CD14-positive monocyte (primary cell): ENCODE data around the gene HUNK. TPM values are rescaled to one million over a fixed set of nuclear protein-coding genes. Genes with fewer than 3 reads are reported as not detected.

Experiments
- DNase-seq, 3 donors: peaks; one replicate each; pipeline ENCODE4 v3.0.0-alpha.2; 2011 to 2022
- H2AFZ ChIP-seq: 2 replicates; pipeline ENCODE4 v1.6.0; 2012; ENCODE audit warnings: mild to moderate bottlenecking, low read depth, low read length, inconsistent platforms; ENCODE audit not compliant: insufficient read depth, poor library complexity, severe bottlenecking
- H3K27ac ChIP-seq, 2 donors: 1 replicate in 1 of 2; 2 replicates in 1 of 2; pipeline ENCODE4 v1.5.1; 2012 to 2013; ENCODE audit warnings: low read length in 2 of 2, control low read depth in 1 of 2, inconsistent platforms in 1 of 2, low read depth in 1 of 2, mild to moderate bottlenecking in 1 of 2
- H3K27me3 ChIP-seq, 2 donors: one replicate each; pipeline versions ENCODE4 v1.6.0 to v1.6.1; 2011 to 2013; ENCODE audit warnings: low read length in 2 of 2; ENCODE audit not compliant: control insufficient read depth in 2 of 2, insufficient read depth in 2 of 2
- H3K36me3 ChIP-seq, 2 donors: replicated peaks in 1 of 2; 1 replicate in 1 of 2; 2 replicates in 1 of 2; pipeline versions ENCODE4 v1.5.1 to v1.6.1; 2012 to 2013; ENCODE audit warnings: low read length in 2 of 2, control low read depth in 1 of 2, inconsistent platforms in 1 of 2, mild to moderate bottlenecking in 1 of 2; ENCODE audit not compliant: insufficient read depth in 2 of 2, control insufficient read depth in 1 of 2
- H3K4me1 ChIP-seq, 2 donors: 1 replicate in 1 of 2; 2 replicates in 1 of 2; pipeline versions ENCODE4 v1.5.1 to v1.6.1; 2012 to 2013; ENCODE audit warnings: low read length in 2 of 2, control low read depth in 1 of 2, inconsistent platforms in 1 of 2, mild to moderate bottlenecking in 1 of 2, moderate library complexity in 1 of 2; ENCODE audit not compliant: insufficient read depth in 2 of 2, control insufficient read depth in 1 of 2
- H3K4me2 ChIP-seq: replicated peaks from 2 replicates; pipeline ENCODE3; 2012; ENCODE audit warnings: low read length, moderate library complexity, mild to moderate bottlenecking; ENCODE audit not compliant: poor library complexity, severe bottlenecking; ENCODE audit errors: extremely low read depth
- H3K4me3 ChIP-seq, 3 experiments: fragments of 200-600 bp in 1 of 3; sonication (generic) in 1 of 3; replicated peaks in 1 of 3; 1 replicate in 2 of 3; 2 replicates in 1 of 3; pipeline ENCODE4 v1.5.1; 2011 to 2013; ENCODE audit warnings: low read length in 3 of 3, mild to moderate bottlenecking in 3 of 3, control low read depth in 2 of 3, low read depth in 2 of 3, inconsistent platforms in 1 of 3, moderate library complexity in 1 of 3
- H3K79me2 ChIP-seq: 2 replicates; pipeline ENCODE4 v1.6.0; 2012; ENCODE audit warnings: mild to moderate bottlenecking, control low read depth, inconsistent platforms, low read length, moderate library complexity; ENCODE audit not compliant: insufficient read depth
- H3K9ac ChIP-seq: 2 replicates; pipeline ENCODE4 v1.6.0; 2017; ENCODE audit warnings: low read length, mild to moderate bottlenecking; ENCODE audit not compliant: insufficient read depth, poor library complexity, severe bottlenecking
- H3K9me3 ChIP-seq, 2 donors: replicated peaks in 1 of 2; 1 replicate in 1 of 2; 2 replicates in 1 of 2; pipeline versions ENCODE4 v1.5.1 to v1.6.1; 2012 to 2013; ENCODE audit warnings: low read length in 2 of 2, control low read depth in 1 of 2; ENCODE audit not compliant: control insufficient read depth in 1 of 2, insufficient read depth in 1 of 2
- H4K20me1 ChIP-seq: 2 replicates; pipeline ENCODE4 v1.6.0; 2012; ENCODE audit warnings: mild to moderate bottlenecking, low read length, control low read depth, moderate library complexity; ENCODE audit not compliant: insufficient read depth
- H3K27ac Mint-ChIP-seq, 7 donors: one replicate each; pipeline ENCODE4 v1.8.0; 2020; ENCODE audit warnings: mild to moderate bottlenecking in 7 of 7, mixed read lengths in 7 of 7, moderate library complexity in 6 of 7, inconsistent platforms in 2 of 7
- H3K27me3 Mint-ChIP-seq, 3 donors: one replicate each; pipeline ENCODE4 v1.8.0; 2021 to 2022; ENCODE audit warnings: low read depth in 3 of 3, mild to moderate bottlenecking in 3 of 3, mixed read lengths in 3 of 3, moderate library complexity in 3 of 3, inconsistent platforms in 1 of 3
- H3K36me3 Mint-ChIP-seq, 2 donors: one replicate each; pipeline ENCODE4 v1.8.0; 2020; ENCODE audit warnings: mixed read lengths in 2 of 2, inconsistent platforms in 1 of 2, mild to moderate bottlenecking in 1 of 2
- H3K4me1 Mint-ChIP-seq: one replicate; pipeline ENCODE4 v1.8.0; 2020; ENCODE audit warnings: mild to moderate bottlenecking, mixed read lengths
- H3K4me3 Mint-ChIP-seq, 2 donors: one replicate each; pipeline ENCODE4 v1.8.0; 2020; ENCODE audit warnings: mild to moderate bottlenecking in 2 of 2, mixed read lengths in 2 of 2, moderate library complexity in 1 of 2
- H3K9me3 Mint-ChIP-seq, 7 donors: one replicate each; pipeline ENCODE4 v1.8.0; 2020 to 2022; ENCODE audit warnings: mixed read lengths in 7 of 7, mild to moderate bottlenecking in 6 of 7, moderate library complexity in 6 of 7, inconsistent platforms in 2 of 7
- WGBS: methylation state at CpG from one replicate; pipeline ENCODE4 v1.1.5; 2013; ENCODE audit warnings: missing lambda C conversion rate; ENCODE audit not compliant: insufficient coverage; 5-methylcytosine and 5-hydroxymethylcytosine counted together
- intact Hi-C, 2 donors: fragments of 100-400 bp; cut with micrococcal nuclease; formaldehyde crosslinking; loops; one replicate each; pipeline versions ENCODE4 v1.15.0 to v1.15.1; 2023
- polyA plus RNA-seq, 3 donors: library from polyadenylated mRNA; depleted of rRNA in 1 of 3; unstranded in 2 of 3; stranded (reverse) in 1 of 3; fragments of 300-500 nt in 2 of 3; fragments of >200 nt in 1 of 3; fragmentation: Illumina TruSeq in 2 of 3; gene quantifications; 1 replicate in 2 of 3; 2 replicates in 1 of 3; pipeline ENCODE4 v1.2.3, GENCODE V29; 2012 to 2021
- TF ChIP-seq, protein P1 (sequence below): fragments of 200-600 bp; IDR thresholded peaks from one replicate; pipeline ENCODE4 v1.8.0; 2022; ENCODE audit warnings: antibody characterized with exemption, mild to moderate bottlenecking

HUNK gene
- polyA plus RNA-seq, 3 donors: not detected

GRCh38 chr21:31917108-31917507 lies 44.3 kb downstream of the HUNK start:
- H3K9me3 Mint-ChIP-seq: peaks cover 5 to 35% (median 12%) of the 10 kb centered on the region in 7 donors
- no peaks in the 10 kb centered on the region for H3K36me3 ChIP-seq

GRCh38 chr21:31918250-31918775 lies 45.5 kb downstream of the HUNK start:
- intact Hi-C loops: no loop called here
- no peak for DNase-seq
- Histone ChIP-seq H3K4me2 (no peak overlapping the region), H2AFZ (no peak overlapping the region), H3K79me2 (no peaks in the 10 kb centered on the region), H3K36me3 (no peaks in the 10 kb centered on the region), H3K4me3 (no peak overlapping the region), H4K20me1 (no peaks in the 10 kb centered on the region), H3K9ac (no peak overlapping the region), H3K9me3 (peaks cover 0 to 4% of the 10 kb centered on the region in 2 donors), H3K27me3 (no peaks in the 10 kb centered on the region), H3K4me1 (no peaks in the 10 kb centered on the region), H3K27ac (no peak overlapping the region)
- H3K27ac Mint-ChIP-seq: peak overlapping the region in 1 of 7 donors; percentile 36
- H3K27me3 Mint-ChIP-seq: peaks cover 1 to 3% (median 3%) of the 10 kb centered on the region in 3 donors
- H3K4me3 Mint-ChIP-seq: no peak overlapping the region
- no peaks in the 10 kb centered on the region for H3K36me3 Mint-ChIP-seq
- H3K9me3 Mint-ChIP-seq: peaks cover 7 to 32% (median 12%) of the 10 kb centered on the region in 7 donors
- 100% methylated on average over 2 of the region's 3 CpGs for WGBS
- TF ChIP-seq, protein P1, sequence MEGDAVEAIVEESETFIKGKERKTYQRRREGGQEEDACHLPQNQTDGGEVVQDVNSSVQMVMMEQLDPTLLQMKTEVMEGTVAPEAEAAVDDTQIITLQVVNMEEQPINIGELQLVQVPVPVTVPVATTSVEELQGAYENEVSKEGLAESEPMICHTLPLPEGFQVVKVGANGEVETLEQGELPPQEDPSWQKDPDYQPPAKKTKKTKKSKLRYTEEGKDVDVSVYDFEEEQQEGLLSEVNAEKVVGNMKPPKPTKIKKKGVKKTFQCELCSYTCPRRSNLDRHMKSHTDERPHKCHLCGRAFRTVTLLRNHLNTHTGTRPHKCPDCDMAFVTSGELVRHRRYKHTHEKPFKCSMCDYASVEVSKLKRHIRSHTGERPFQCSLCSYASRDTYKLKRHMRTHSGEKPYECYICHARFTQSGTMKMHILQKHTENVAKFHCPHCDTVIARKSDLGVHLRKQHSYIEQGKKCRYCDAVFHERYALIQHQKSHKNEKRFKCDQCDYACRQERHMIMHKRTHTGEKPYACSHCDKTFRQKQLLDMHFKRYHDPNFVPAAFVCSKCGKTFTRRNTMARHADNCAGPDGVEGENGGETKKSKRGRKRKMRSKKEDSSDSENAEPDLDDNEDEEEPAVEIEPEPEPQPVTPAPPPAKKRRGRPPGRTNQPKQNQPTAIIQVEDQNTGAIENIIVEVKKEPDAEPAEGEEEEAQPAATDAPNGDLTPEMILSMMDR: no peak
- H3K4me1 Mint-ChIP-seq: no peaks in the 10 kb centered on the region

More at GRCh38 chr21:31917108-31917507, 44.3 kb downstream of the HUNK start:
- intact Hi-C loops: no loop called here
- TF ChIP-seq, protein P1: no peak
- Mint-ChIP-seq H3K4me1 (no peaks in the 10 kb centered on the region), H3K4me3 (no peak overlapping the region), H3K27me3 (peaks cover 1 to 4% (median 3%) of the 10 kb centered on the region in 3 donors), H3K27ac (no peak overlapping the region), H3K36me3 (no peaks in the 10 kb centered on the region)
- no peak overlapping the region for H3K27ac ChIP-seq
- no CpG with 5 or more reads among the region's 7 CpGs for WGBS
- no peaks in the 10 kb centered on the region for H3K79me2 ChIP-seq
- peaks cover 0 to 4% of the 10 kb centered on the region in 2 donors for H3K9me3 ChIP-seq
- H3K9ac ChIP-seq: no peak overlapping the region
- H3K4me2 ChIP-seq: no peak overlapping the region
- H3K27me3 ChIP-seq: no peaks in the 10 kb centered on the region
- DNase-seq: no peak
- H3K4me1 ChIP-seq: no peaks in the 10 kb centered on the region
- no peak overlapping the region for H3K4me3 ChIP-seq
- H2AFZ ChIP-seq: no peak overlapping the region
- no peaks in the 10 kb centered on the region for H4K20me1 ChIP-seq
